ENCODE data around the gene CENPB. TPM values are rescaled to one million over a fixed set of nuclear protein-coding genes. Genes with fewer than 3 reads are reported as not detected.

Gene CENPB
- total and polyA plus RNA-seq, 7 donors, result 52.7 to 99.9 (median 73.4) TPM

GRCh38 chr20:3812259-3812681, 25.7 kb upstream of the CENPB start:
- TF ChIP-seq POLR2AphosphoS5 (IDR thresholded peaks at IDR 0.05), result no peak
- TF ChIP-seq POLR2A (IDR thresholded peaks at IDR 0.05), result no peak
- TF ChIP-seq CTCF (IDR thresholded peaks at IDR 0.05), result no peak
- no peak for TF ChIP-seq EP300 (IDR thresholded peaks at IDR 0.05)
- no peaks in the 10 kb centered on the region for H3K36me3 ChIP-seq
- 90 to 95% methylated on average over 9 of the region's 9 CpGs for WGBS, 2 donors
- intact Hi-C loops (cut with DNase I), result no loop called here
- H3K27me3 ChIP-seq, result no peaks in the 10 kb centered on the region
- no peaks in the 10 kb centered on the region for H3K9me3 ChIP-seq
- peak; percentile 64 for DNase-seq
- H3K27ac ChIP-seq, result peak overlapping the region; percentile 86 to 93 (median 91)
- H3K4me3 ChIP-seq, result no peak overlapping the region
- H3K4me1 ChIP-seq, result peaks cover 0 to 56% (median 50%) of the 10 kb centered on the region in 4 donors

GRCh38 chr20:3811467-3812258, 25.1 kb upstream of the CENPB start:
- intact Hi-C loops (cut with DNase I), result loop anchor here (2.0 kb wide), 1 partner anchor 15 kb away; the partner anchor contains the start of gene CDC25B
- no peak for TF ChIP-seq CTCF (IDR thresholded peaks at IDR 0.05)
- TF ChIP-seq POLR2AphosphoS5 (IDR thresholded peaks at IDR 0.05), result peak; percentile 93 to 99 (median 98)
- peak; percentile 86 to 96 (median 92) for TF ChIP-seq EP300 (IDR thresholded peaks at IDR 0.05)
- peak; percentile 84 for TF ChIP-seq POLR2A (IDR thresholded peaks at IDR 0.05)
- H3K27ac ChIP-seq, result peak overlapping the region; percentile 86 to 93 (median 91)
- peak overlapping the region; percentile 31 to 47 (median 40) for H3K4me3 ChIP-seq
- H3K4me1 ChIP-seq, result peaks cover 0 to 62% (median 56%) of the 10 kb centered on the region in 4 donors
- no peaks in the 10 kb centered on the region for H3K36me3 ChIP-seq
- 3 to 9% methylated on average over 20 of the region's 20 CpGs for WGBS, 2 donors
- no peaks in the 10 kb centered on the region for H3K27me3 ChIP-seq
- peak; percentile 100 for DNase-seq
- H3K9me3 ChIP-seq, result no peaks in the 10 kb centered on the region

GRCh38 chr20:3808544-3808943, 22.0 kb upstream of the CENPB start:
- TF ChIP-seq CTCF (IDR thresholded peaks at IDR 0.05) (no peak), POLR2A (IDR thresholded peaks at IDR 0.05) (no peak), POLR2AphosphoS5 (IDR thresholded peaks at IDR 0.05) (no peak), EP300 (IDR thresholded peaks at IDR 0.05) (no peak)
- peak; percentile 34 for DNase-seq
- Histone ChIP-seq H3K4me1 (peaks cover 0 to 80% (median 73%) of the 10 kb centered on the region in 4 donors), H3K36me3 (peaks cover 4 to 21% (median 10%) of the 10 kb centered on the region in 4 donors), H3K27me3 (no peaks in the 10 kb centered on the region), H3K9me3 (no peaks in the 10 kb centered on the region), H3K4me3 (peak overlapping the region in 1 of 4 donors; percentile 14), H3K27ac (peak overlapping the region; percentile 95 to 99 (median 96))
- WGBS, 2 donors, result 58 to 84% methylated on average over 3 of the region's 3 CpGs
- intact Hi-C loops (cut with DNase I), result no loop called here

GRCh38 chr20:3804781-3805180, 18.2 kb upstream of the CENPB start:
- Histone ChIP-seq H3K27ac (peak overlapping the region; percentile 95 to 99 (median 96)), H3K4me1 (peaks cover 0 to 54% (median 48%) of the 10 kb centered on the region in 4 donors), H3K36me3 (peaks cover 11 to 58% (median 43%) of the 10 kb centered on the region in 4 donors), H3K27me3 (no peaks in the 10 kb centered on the region), H3K9me3 (no peaks in the 10 kb centered on the region), H3K4me3 (no peak overlapping the region)
- no peak for DNase-seq
- intact Hi-C loops (cut with DNase I), result loop anchor here (1.0 kb wide), 1 partner anchor 8 kb away; the partner anchor contains the start of gene CDC25B
- TF ChIP-seq EP300 (IDR thresholded peaks at IDR 0.05), result no peak
- WGBS, 2 donors, result 95% methylated on average over 11 of the region's 11 CpGs

- Histone ChIP-seq H3K9me3 (no peaks in the 10 kb centered on the region), H3K36me3 (peaks cover 11 to 61% (median 43%) of the 10 kb centered on the region in 4 donors), H3K27ac (peak overlapping the region; percentile 95 to 99 (median 96)), H3K4me1 (peaks cover 0 to 55% (median 50%) of the 10 kb centered on the region in 4 donors), H3K4me3 (no peak overlapping the region), H3K27me3 (no peaks in the 10 kb centered on the region)
- 86 to 87% methylated on average over 11 of the region's 11 CpGs for WGBS, 2 donors
- intact Hi-C loops (cut with DNase I), result no loop called here
- TF ChIP-seq EP300 (IDR thresholded peaks at IDR 0.05) (no peak), CTCF (IDR thresholded peaks at IDR 0.05) (no peak), POLR2A (IDR thresholded peaks at IDR 0.05) (no peak), POLR2AphosphoS5 (IDR thresholded peaks at IDR 0.05) (no peak)
- DNase-seq, result no peak
Measured at GRCh38 chr20:3804254-3804751, 17.8 kb upstream of the CENPB start.
